ENCODE data around the gene SMIM35. TPM values are rescaled to one million over a fixed set of nuclear protein-coding genes. Genes with fewer than 3 reads are reported as not detected.

Gene SMIM35
- total RNA-seq, 4 donors from 2014 or later = not detected

- Histone ChIP-seq H3K4me3 (no peak overlapping the region), H3K27me3 (peaks cover 6% of the 10 kb centered on the region), H3K27ac (no peak overlapping the region), H3K9me3 (no peaks in the 10 kb centered on the region), H3K4me1 (peaks cover 25% of the 10 kb centered on the region), H3K36me3 (no peaks in the 10 kb centered on the region)
- no peak for TF ChIP-seq CTCF (IDR thresholded peaks at IDR 0.05)
- no peak for TF ChIP-seq POLR2AphosphoS5 (IDR thresholded peaks at IDR 0.05)
- no peak for TF ChIP-seq EP300 (IDR thresholded peaks at IDR 0.05)
- TF ChIP-seq POLR2A (IDR thresholded peaks at IDR 0.05) = no peak
- WGBS = 87% methylated on average over 11 of the region's 11 CpGs
- DNase-seq (ENCODE audit: low spot score in 2 of 2) = no peak
These were observed 12.6 kb downstream of the SMIM35 start for GRCh38 chr11:118074091-118074685.

DNA sequence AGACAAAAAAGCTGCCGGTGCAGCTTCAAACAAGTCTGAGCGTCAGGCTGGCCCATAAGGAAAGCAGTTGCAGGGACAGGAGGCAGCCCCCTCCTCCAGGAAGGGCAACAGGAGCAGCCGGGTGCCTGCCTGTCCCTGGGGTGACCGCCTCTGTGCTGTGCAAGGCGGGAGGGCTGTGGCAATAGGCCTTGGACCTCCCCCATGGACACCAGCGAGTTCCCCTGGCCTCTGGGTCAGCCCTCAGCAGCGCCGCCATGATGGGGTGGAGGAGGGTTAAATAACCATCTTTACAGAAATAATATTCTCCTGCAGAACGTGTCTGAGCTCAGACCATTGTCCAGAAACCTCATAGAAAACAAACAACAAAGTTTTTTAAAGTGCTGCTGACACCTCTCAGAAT is 13.2 kb downstream of the SMIM35 start:
- DNase-seq (ENCODE audit: low spot score in 2 of 2) = no peak
- Histone ChIP-seq H3K4me3 (no peak overlapping the region), H3K27ac (no peak overlapping the region), H3K36me3 (no peaks in the 10 kb centered on the region), H3K4me1 (peaks cover 23% of the 10 kb centered on the region), H3K27me3 (peaks cover 3% of the 10 kb centered on the region), H3K9me3 (no peaks in the 10 kb centered on the region)
- TF ChIP-seq EP300 (IDR thresholded peaks at IDR 0.05) (no peak), POLR2A (IDR thresholded peaks at IDR 0.05) (no peak), POLR2AphosphoS5 (IDR thresholded peaks at IDR 0.05) (no peak)
- WGBS = 69% methylated on average over 6 of the region's 9 CpGs

GRCh38 chr11:118071416-118072030 is 15.2 kb downstream of the SMIM35 start:
- Histone ChIP-seq H3K27me3 (no peaks in the 10 kb centered on the region), H3K4me3 (no peak overlapping the region), H3K27ac (no peak overlapping the region), H3K9me3 (no peaks in the 10 kb centered on the region), H3K4me1 (peaks cover 20% of the 10 kb centered on the region), H3K36me3 (no peaks in the 10 kb centered on the region)
- TF ChIP-seq EP300 (IDR thresholded peaks at IDR 0.05) (no peak), POLR2A (IDR thresholded peaks at IDR 0.05) (no peak), POLR2AphosphoS5 (IDR thresholded peaks at IDR 0.05) (no peak), CTCF (IDR thresholded peaks at IDR 0.05) (no peak)
- no peak for DNase-seq (ENCODE audit: low spot score in 2 of 2)
- 81% methylated on average over 3 of the region's 3 CpGs for WGBS

GRCh38 chr11:118068945-118069612 is 17.7 kb downstream of the SMIM35 start:
- no peak for DNase-seq (ENCODE audit: low spot score in 2 of 2)
- H3K27me3 ChIP-seq = no peaks in the 10 kb centered on the region
- no peak for TF ChIP-seq POLR2AphosphoS5 (IDR thresholded peaks at IDR 0.05)
- TF ChIP-seq POLR2A (IDR thresholded peaks at IDR 0.05) = no peak
- TF ChIP-seq EP300 (IDR thresholded peaks at IDR 0.05) = no peak
- no peak for TF ChIP-seq CTCF (IDR thresholded peaks at IDR 0.05)
- 89% methylated on average over 10 of the region's 10 CpGs for WGBS
- H3K9me3 ChIP-seq = no peaks in the 10 kb centered on the region
- no peaks in the 10 kb centered on the region for H3K36me3 ChIP-seq
- H3K4me3 ChIP-seq = no peak overlapping the region
- H3K27ac ChIP-seq = no peak overlapping the region
- H3K4me1 ChIP-seq = peaks cover under 1% of the 10 kb centered on the region

DNA sequence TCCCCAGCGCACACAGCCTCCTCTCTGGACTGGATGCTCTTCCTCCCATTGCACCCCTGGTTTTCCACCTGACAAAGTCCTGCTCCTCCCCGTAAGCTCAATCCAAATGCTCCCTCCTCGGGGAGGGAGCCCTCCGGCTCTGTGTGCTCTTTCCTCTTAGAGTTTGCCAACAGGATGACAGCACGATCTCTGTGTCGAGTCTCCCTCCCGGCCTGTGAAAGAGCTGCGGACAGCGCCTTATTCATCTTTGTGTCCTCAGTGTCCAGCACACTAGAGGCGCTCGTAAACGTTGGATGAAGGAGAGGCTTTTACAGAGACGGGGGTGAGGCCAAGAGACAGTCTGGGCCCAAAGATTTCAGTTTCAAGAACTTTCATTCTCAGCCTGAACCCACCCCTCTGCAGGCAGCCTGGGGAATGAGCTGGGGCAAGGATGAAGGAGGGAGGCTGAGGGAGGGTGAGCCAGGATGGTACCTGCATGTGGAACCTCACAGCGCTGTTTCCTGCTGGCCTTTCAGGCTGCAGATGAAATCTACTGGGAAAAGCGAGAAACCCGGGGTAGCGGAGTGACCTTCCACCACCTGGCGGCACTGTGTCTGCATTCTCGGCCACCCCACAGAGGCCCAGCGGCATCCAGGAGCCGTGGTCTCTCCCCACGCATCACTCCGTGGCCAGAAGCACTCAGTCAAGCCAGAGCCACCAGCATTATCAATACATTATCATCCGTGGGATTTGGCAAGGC is 18.4 kb downstream of the SMIM35 start:
- WGBS = 79% methylated on average over 24 of the region's 24 CpGs
- Histone ChIP-seq H3K36me3 (no peaks in the 10 kb centered on the region), H3K9me3 (no peaks in the 10 kb centered on the region), H3K27ac (no peak overlapping the region), H3K4me1 (no peaks in the 10 kb centered on the region), H3K4me3 (no peak overlapping the region), H3K27me3 (no peaks in the 10 kb centered on the region)
- no peak for DNase-seq (ENCODE audit: low spot score in 2 of 2)
- TF ChIP-seq EP300 (IDR thresholded peaks at IDR 0.05) (no peak), CTCF (IDR thresholded peaks at IDR 0.05) (no peak), POLR2AphosphoS5 (IDR thresholded peaks at IDR 0.05) (no peak)
